ENCODE results near the gene RAD51B.

The RAD51B gene

GRCh38 chr14:68363466-68363842, 543.9 kb downstream of the RAD51B start:
- no peak overlapping the region for H3K27ac ChIP-seq
- H3K79me2 ChIP-seq, result no peaks in the 10 kb centered on the region
- no peak for TF ChIP-seq CTCF (IDR thresholded peaks at IDR 0.05)
- H2AFZ ChIP-seq, result no peak overlapping the region
- no peaks in the 10 kb centered on the region for H3K9me3 ChIP-seq (ENCODE audit: control insufficient read depth, low read length)
- H3K36me3 ChIP-seq (ENCODE audit: control insufficient read depth, insufficient read depth, low read length), result no peaks in the 10 kb centered on the region
- no peak overlapping the region for H3K4me2 ChIP-seq (ENCODE audit: low read length)
- no peaks in the 10 kb centered on the region for H3K27me3 ChIP-seq (ENCODE audit: control insufficient read depth, insufficient read depth, low read length)
- no peak overlapping the region for H3K4me3 ChIP-seq (ENCODE audit: low read depth, low read length)
- H3K4me1 ChIP-seq, result no peaks in the 10 kb centered on the region
- H3K9ac ChIP-seq, result no peak overlapping the region

- H3K9ac ChIP-seq, result no peak overlapping the region
- H3K9me3 ChIP-seq (ENCODE audit: control insufficient read depth, low read length), result no peaks in the 10 kb centered on the region
- H3K36me3 ChIP-seq (ENCODE audit: control insufficient read depth, insufficient read depth, low read length), result no peaks in the 10 kb centered on the region
- no peak overlapping the region for H3K4me2 ChIP-seq (ENCODE audit: low read length)
- no peak overlapping the region for H3K4me3 ChIP-seq (ENCODE audit: low read depth, low read length)
- H3K27me3 ChIP-seq (ENCODE audit: control insufficient read depth, insufficient read depth, low read length), result no peaks in the 10 kb centered on the region
- no peaks in the 10 kb centered on the region for H3K79me2 ChIP-seq
- TF ChIP-seq CTCF (IDR thresholded peaks at IDR 0.05), result no peak
- H2AFZ ChIP-seq, result no peak overlapping the region
- H3K4me1 ChIP-seq, result no peaks in the 10 kb centered on the region
- H3K27ac ChIP-seq, result no peak overlapping the region
These were observed 544.5 kb downstream of the RAD51B start for GRCh38 chr14:68363843-68364767.

- no peak for TF ChIP-seq CTCF (IDR thresholded peaks at IDR 0.05)
- no peak overlapping the region for H3K4me3 ChIP-seq (ENCODE audit: low read depth, low read length)
- H3K27ac ChIP-seq, result no peak overlapping the region
- H3K9me3 ChIP-seq (ENCODE audit: control insufficient read depth, low read length), result no peaks in the 10 kb centered on the region
- H3K36me3 ChIP-seq (ENCODE audit: control insufficient read depth, insufficient read depth, low read length), result no peaks in the 10 kb centered on the region
- no peak overlapping the region for H3K9ac ChIP-seq
- H3K4me1 ChIP-seq, result no peaks in the 10 kb centered on the region
- H3K79me2 ChIP-seq, result no peaks in the 10 kb centered on the region
- H3K4me2 ChIP-seq (ENCODE audit: low read length), result no peak overlapping the region
- H2AFZ ChIP-seq, result peak overlapping the region; percentile 17
- no peaks in the 10 kb centered on the region for H3K27me3 ChIP-seq (ENCODE audit: control insufficient read depth, insufficient read depth, low read length)
These were observed 545.2 kb downstream of the RAD51B start for GRCh38 chr14:68364792-68365192.

GRCh38 chr14:68365228-68365627, 545.6 kb downstream of the RAD51B start:
- H3K4me1 ChIP-seq, result no peaks in the 10 kb centered on the region
- H3K4me3 ChIP-seq (ENCODE audit: low read depth, low read length), result no peak overlapping the region
- no peak overlapping the region for H3K9ac ChIP-seq
- H3K27me3 ChIP-seq (ENCODE audit: control insufficient read depth, insufficient read depth, low read length), result no peaks in the 10 kb centered on the region
- no peak overlapping the region for H3K4me2 ChIP-seq (ENCODE audit: low read length)
- no peaks in the 10 kb centered on the region for H3K36me3 ChIP-seq (ENCODE audit: control insufficient read depth, insufficient read depth, low read length)
- no peaks in the 10 kb centered on the region for H3K79me2 ChIP-seq
- no peaks in the 10 kb centered on the region for H3K9me3 ChIP-seq (ENCODE audit: control insufficient read depth, low read length)
- peak overlapping the region; percentile 17 for H2AFZ ChIP-seq
- TF ChIP-seq CTCF (IDR thresholded peaks at IDR 0.05), result no peak
- H3K27ac ChIP-seq, result no peak overlapping the region

GRCh38 chr14:68366656-68367055, 547.1 kb downstream of the RAD51B start:
- Histone ChIP-seq H3K27ac (no peak overlapping the region), H3K9me3 (ENCODE audit: control insufficient read depth, low read length) (no peaks in the 10 kb centered on the region), H3K27me3 (ENCODE audit: control insufficient read depth, insufficient read depth, low read length) (no peaks in the 10 kb centered on the region), H3K4me2 (ENCODE audit: low read length) (no peak overlapping the region), H3K9ac (no peak overlapping the region), H3K79me2 (no peaks in the 10 kb centered on the region), H3K4me3 (ENCODE audit: low read depth, low read length) (no peak overlapping the region), H3K4me1 (no peaks in the 10 kb centered on the region), H2AFZ (no peak overlapping the region), H3K36me3 (ENCODE audit: control insufficient read depth, insufficient read depth, low read length) (no peaks in the 10 kb centered on the region)
- TF ChIP-seq CTCF (IDR thresholded peaks at IDR 0.05), result no peak

Measured in parathyroid adenoma (tissue), 2 donors.